Stimulated activated CD4-positive, alpha-beta T cell treated with anti-CD3 and anti-CD28 coated beads, TNF-alpha, amount 100 ng/mL, for 1 hour (primary cell): ENCODE data around the gene FOXI1.
A peak's percentile ranks its signal among the peaks of the same experiment; 100 is the strongest.

Source experiments
- DNase-seq, 3 donors: peaks; one replicate each; pipeline ENCODE4 v3.0.0-alpha.2; 2020; ENCODE audit warnings: low read depth in 3 of 3, low spot score in 1 of 3

FOXI1 gene

GRCh38 chr5:170105642-170106611 is at the start of gene FOXI1:
Gene FOXI1 (plus strand): TSS chr5:170105897. CDS start chr5:170105958, 61 bp downstream.
- DNase-seq = no peak

- no peak for DNase-seq
These were observed 49.0 kb upstream of the FOXI1 start for GRCh38 chr5:170056561-170057267.

GRCh38 chr5:170057311-170057710 is 48.4 kb upstream of the FOXI1 start:
- no peak for DNase-seq

GRCh38 chr5:170059221-170059620 is 46.5 kb upstream of the FOXI1 start:
- DNase-seq = no peak

GRCh38 chr5:170067152-170067551 is 38.5 kb upstream of the FOXI1 start:
- no peak for DNase-seq

- no peak for DNase-seq
These were observed 38.0 kb upstream of the FOXI1 start for GRCh38 chr5:170067574-170068170.

GRCh38 chr5:170069512-170069911 is 36.2 kb upstream of the FOXI1 start:
- no peak for DNase-seq

- peak in 1 of 3 donors; percentile 5 for DNase-seq
These were observed 34.9 kb upstream of the FOXI1 start for GRCh38 chr5:170070556-170071412.

GRCh38 chr5:170071748-170072147 is 33.9 kb upstream of the FOXI1 start:
- no peak for DNase-seq

- no peak for DNase-seq
These were observed 30.0 kb upstream of the FOXI1 start for GRCh38 chr5:170075696-170076095.

- no peak for DNase-seq
These were observed 29.5 kb upstream of the FOXI1 start for GRCh38 chr5:170076211-170076610.

GRCh38 chr5:170076739-170077138 is 29.0 kb upstream of the FOXI1 start:
- no peak for DNase-seq

- no peak for DNase-seq
These were observed 28.2 kb upstream of the FOXI1 start for GRCh38 chr5:170077526-170077925.

GRCh38 chr5:170078458-170078857 is 27.2 kb upstream of the FOXI1 start:
- DNase-seq = no peak

GRCh38 chr5:170078931-170079330 is 26.8 kb upstream of the FOXI1 start:
- no peak for DNase-seq

- DNase-seq = no peak
These were observed 25.5 kb upstream of the FOXI1 start for GRCh38 chr5:170080217-170080616.

GRCh38 chr5:170080786-170081445 is 24.8 kb upstream of the FOXI1 start:
- no peak for DNase-seq

- DNase-seq = no peak
These were observed 24.1 kb upstream of the FOXI1 start for GRCh38 chr5:170081616-170082015.

GRCh38 chr5:170082701-170083100 is 23.0 kb upstream of the FOXI1 start:
- no peak for DNase-seq

- DNase-seq = no peak
These were observed 18.4 kb upstream of the FOXI1 start for GRCh38 chr5:170087168-170087817.
